GM12878 (cell line): Measurements from ENCODE around the gene DHRS9. TPM values are rescaled to one million over a fixed set of nuclear protein-coding genes. Genes with fewer than 3 reads are reported as not detected.

Experiments
- ATAC-seq: fragments of 200-7000 bp; cut with Tn5 transposase; 3 replicates; pipeline ENCODE4 v1.9.1; 2020; ENCODE audit warnings: mild to moderate bottlenecking, moderate library complexity
- BruUV-seq: library from RNA; stranded (reverse); fragments of 400-500 nt; replicated peaks from 2 replicates; lab custom pipeline; 2021; lab: Mats Ljungman, UMichigan
- CTCF ChIA-PET: fragments of 300-600 bp; sonication (Branson Sonifier 250); formaldehyde crosslinking; extraction: SDS; loops from one replicate; lab custom pipeline; 2021; ENCODE audit warnings: inconsistent platforms; lab: Yijun Ruan, JAX
- POLR2A ChIA-PET: fragments of 350-600 bp; formaldehyde crosslinking; extraction: SDS; loops from one replicate; lab custom pipeline; 2021; ENCODE audit warnings: inconsistent platforms; lab: Charles Lee
- RAD21 ChIA-PET: fragments of 300-600 bp; sonication (Branson Sonifier 250); formaldehyde crosslinking; loops from one replicate; lab custom pipeline; 2023; ENCODE audit warnings: antibody characterized with exemption; ENCODE audit not compliant: unreplicated experiment; lab: Charles Lee
- SMC1A ChIA-PET: fragments of 300-600 bp; sonication (Branson Sonifier 250); formaldehyde crosslinking; loops from one replicate; lab custom pipeline; 2023; ENCODE audit not compliant: unreplicated experiment, uncharacterized antibody; lab: Charles Lee
- DNase-seq: peaks from one replicate; pipeline ENCODE4 v3.0.0-alpha.2; 2011; ENCODE audit warnings: low read depth, low spot score
- FAIRE-seq: peaks from 3 replicates; lab custom pipeline; 2011; peaks lifted over from hg19 to GRCh38; lab: Jason Lieb, UNC
- H2AFZ ChIP-seq: 2 replicates; pipeline ENCODE4 v1.6.0; 2011; ENCODE audit warnings: low read depth, low read length, control low read depth; ENCODE audit not compliant: control insufficient read depth
- H3K27ac ChIP-seq: 2 replicates; pipeline ENCODE4 v1.5.1; 2011; ENCODE audit warnings: control low read depth; ENCODE audit not compliant: control insufficient read depth, insufficient read depth
- H3K27me3 ChIP-seq, 2 experiments: replicated peaks in 1 of 2; 2 replicates each; pipeline versions ENCODE4 v1.6.0 to v1.6.1; 2011; ENCODE audit warnings: low read length in 1 of 2; ENCODE audit not compliant: control insufficient read depth in 2 of 2, insufficient read depth in 2 of 2
- H3K36me3 ChIP-seq, 2 experiments: 2 replicates each; pipeline ENCODE4 v1.5.1; 2011; ENCODE audit warnings: low read length in 1 of 2; ENCODE audit not compliant: control insufficient read depth in 2 of 2, insufficient read depth in 2 of 2
- H3K4me1 ChIP-seq: 2 replicates; pipeline ENCODE4 v1.6.1; 2011; ENCODE audit warnings: mild to moderate bottlenecking, low read length, moderate library complexity, mixed read lengths; ENCODE audit not compliant: control insufficient read depth, insufficient read depth
- H3K4me2 ChIP-seq: 2 replicates; pipeline ENCODE4 v1.6.0; 2011; ENCODE audit warnings: control low read depth; ENCODE audit not compliant: control insufficient read depth, insufficient read depth
- H3K4me3 ChIP-seq: fragments of 200-600 bp; sonication (generic); 2 replicates; pipeline ENCODE4 v1.5.1; 2016
- H3K79me2 ChIP-seq: 2 replicates; pipeline ENCODE4 v1.6.0; 2011; ENCODE audit warnings: low read length; ENCODE audit not compliant: control insufficient read depth, insufficient read depth
- H3K9ac ChIP-seq: 2 replicates; pipeline ENCODE4 v1.8.0; 2011; ENCODE audit warnings: low read length, control low read depth, mixed read lengths; ENCODE audit not compliant: control insufficient read depth, insufficient read depth
- H3K9me3 ChIP-seq: replicated peaks from 3 replicates; pipeline ENCODE4 v1.5.1; 2011; ENCODE audit warnings: mild to moderate bottlenecking, low read length; ENCODE audit not compliant: control insufficient read depth, insufficient read depth
- H4K20me1 ChIP-seq: 2 replicates; pipeline ENCODE4 v1.6.0; 2011; ENCODE audit not compliant: control insufficient read depth, insufficient read depth
- BRCA1 ChIP-seq: IDR thresholded peaks from 2 replicates; pipeline ENCODE4 v1.6.1; 2011; ENCODE audit warnings: low read depth, low read length, improper control_type of control experiment
- EGR1 ChIP-seq, 2 experiments: IDR thresholded peaks; 1 replicate in 1 of 2; 2 replicates in 1 of 2; pipeline ENCODE4 v1.6.1; 2011 to 2012; ENCODE audit warnings: low read depth in 2 of 2, low read length in 2 of 2, borderline replicate concordance in 1 of 2, mild to moderate bottlenecking in 1 of 2, moderate library complexity in 1 of 2
- KDM1A ChIP-seq: fragments of 200-600 bp; sonication (generic); IDR thresholded peaks from 2 replicates; pipeline ENCODE4 v1.6.1; 2016; ENCODE audit warnings: borderline replicate concordance
- MEF2A ChIP-seq: IDR thresholded peaks from 2 replicates; pipeline ENCODE4 v1.6.1; 2011; ENCODE audit warnings: low read depth, mild to moderate bottlenecking, low read length, moderate library complexity; ENCODE audit not compliant: insufficient read depth
- NR2C1 ChIP-seq: fragments of 450-650 bp; IDR thresholded peaks from 2 replicates; pipeline ENCODE4 v1.6.1; 2017; ENCODE audit warnings: antibody characterized with exemption, mild to moderate bottlenecking, moderate library complexity
- RBBP5 ChIP-seq: fragments of 200-600 bp; sonication (generic); conservative IDR thresholded peaks from 2 replicates; pipeline ENCODE4 v1.6.1; 2016
- SPI1 ChIP-seq: IDR thresholded peaks from 2 replicates; pipeline ENCODE4 v1.6.1; 2011; ENCODE audit warnings: low read depth, mild to moderate bottlenecking, low read length, moderate library complexity, borderline replicate concordance; ENCODE audit not compliant: insufficient read depth
- SREBF1 ChIP-seq: IDR thresholded peaks from 2 replicates; pipeline ENCODE4 v1.6.1; 2012; ENCODE audit warnings: mild to moderate bottlenecking, low read length
- SREBF2 ChIP-seq: IDR thresholded peaks from 2 replicates; pipeline ENCODE4 v1.6.1; 2012; ENCODE audit warnings: mild to moderate bottlenecking, low read length
- SRF ChIP-seq, 2 experiments: IDR thresholded peaks; 2 replicates each; pipeline ENCODE4 v1.6.1; 2011; ENCODE audit warnings: low read depth in 2 of 2, low read length in 2 of 2, mild to moderate bottlenecking in 1 of 2, moderate library complexity in 1 of 2
- TCF12 ChIP-seq: IDR thresholded peaks from 2 replicates; pipeline ENCODE4 v1.6.1; 2011; ENCODE audit warnings: low read depth, mild to moderate bottlenecking, low read length
- TCF3 ChIP-seq: IDR thresholded peaks from 2 replicates; pipeline ENCODE4 v1.6.1; 2012; ENCODE audit warnings: low read depth, mild to moderate bottlenecking, low read length, borderline replicate concordance; ENCODE audit not compliant: insufficient read depth
- WRNIP1 ChIP-seq: IDR thresholded peaks from 2 replicates; pipeline ENCODE4 v1.6.1; 2011; ENCODE audit warnings: low read depth, low read length, improper control_type of control experiment, borderline replicate concordance
- WGBS: methylation state at CpG from one replicate; pipeline ENCODE4 v1.1.6; 2016; ENCODE audit warnings: low lambda C conversion rate; ENCODE audit not compliant: insufficient replicate concordance, insufficient coverage; ENCODE audit errors: missing lambda C conversion rate; 5-methylcytosine and 5-hydroxymethylcytosine counted together
- in situ Hi-C: fragments of 300-500 bp; cut with MboI; formaldehyde crosslinking; loops from 9 replicates; pipeline ENCODE4 v1.14.3; 2018; ENCODE audit warnings: mixed read lengths
- intact Hi-C: fragments of 100-400 bp; cut with micrococcal nuclease; formaldehyde crosslinking; loops from one replicate; pipeline ENCODE4 v1.14.2; 2022; ENCODE audit not compliant: unreplicated experiment
- polyA plus RNA-seq, 11 experiments: library from polyadenylated mRNA; depleted of rRNA in 4 of 11; unstranded in 6 of 11; stranded (reverse) in 5 of 11; fragments of >200 nt; fragmentation: Nextera tagmentation in 4 of 11; fragmentation: Illumina TruSeq in 1 of 11; extraction: Ambion mirVana in 4 of 11; extraction: Trizol in 1 of 11; gene quantifications; 1 replicate in 1 of 11; 2 replicates in 10 of 11; pipeline versions ENCODE4 v1.2.1 to v1.2.3, GENCODE V29; 2011 to 2016; ENCODE audit warnings: inconsistent platforms in 2 of 11, missing spikeins in 2 of 11, low read depth in 1 of 11
- total RNA-seq, 4 experiments: library from RNA; depleted of rRNA in 3 of 4; stranded (reverse); fragments of >200 nt in 3 of 4; fragmentation: Illumina TruSeq in 1 of 4; extraction: Trizol in 1 of 4; gene quantifications; 2 replicates each; pipeline versions ENCODE4 v1.2.1 to v1.2.3, GENCODE V29; 2013 to 2021
- TF ChIP-seq, protein P1 (sequence below): fragments of 450-650 bp; IDR thresholded peaks from 2 replicates; pipeline ENCODE4 v1.6.1; 2017; ENCODE audit warnings: mild to moderate bottlenecking, moderate library complexity
- TF ChIP-seq, protein P2 (sequence below): IDR thresholded peaks from 2 replicates; pipeline ENCODE4 v1.6.1; 2012; ENCODE audit warnings: low read depth, low read length, improper control_type of control experiment
- TF ChIP-seq, protein P3 (sequence below), 3 experiments: IDR thresholded peaks in 2 of 3; conservative IDR thresholded peaks in 1 of 3; 2 replicates each; pipeline ENCODE4 v1.5.1; 2011; ENCODE audit warnings: low read depth in 3 of 3, low read length in 3 of 3, mild to moderate bottlenecking in 3 of 3, control low read depth in 2 of 3, moderate library complexity in 2 of 3, inconsistent platforms in 1 of 3, mixed read lengths in 1 of 3; ENCODE audit not compliant: control insufficient read depth in 2 of 3, insufficient read depth in 1 of 3; ENCODE audit errors: extremely low read depth in 1 of 3

DHRS9 gene
- total and polyA plus RNA-seq, 10 of the 15 experiments (the other 5 are each of a cell fraction or from before 2014, with no cell fraction given) = 0.09 to 0.34 (median 0.13) TPM; not detected in 5

DNA sequence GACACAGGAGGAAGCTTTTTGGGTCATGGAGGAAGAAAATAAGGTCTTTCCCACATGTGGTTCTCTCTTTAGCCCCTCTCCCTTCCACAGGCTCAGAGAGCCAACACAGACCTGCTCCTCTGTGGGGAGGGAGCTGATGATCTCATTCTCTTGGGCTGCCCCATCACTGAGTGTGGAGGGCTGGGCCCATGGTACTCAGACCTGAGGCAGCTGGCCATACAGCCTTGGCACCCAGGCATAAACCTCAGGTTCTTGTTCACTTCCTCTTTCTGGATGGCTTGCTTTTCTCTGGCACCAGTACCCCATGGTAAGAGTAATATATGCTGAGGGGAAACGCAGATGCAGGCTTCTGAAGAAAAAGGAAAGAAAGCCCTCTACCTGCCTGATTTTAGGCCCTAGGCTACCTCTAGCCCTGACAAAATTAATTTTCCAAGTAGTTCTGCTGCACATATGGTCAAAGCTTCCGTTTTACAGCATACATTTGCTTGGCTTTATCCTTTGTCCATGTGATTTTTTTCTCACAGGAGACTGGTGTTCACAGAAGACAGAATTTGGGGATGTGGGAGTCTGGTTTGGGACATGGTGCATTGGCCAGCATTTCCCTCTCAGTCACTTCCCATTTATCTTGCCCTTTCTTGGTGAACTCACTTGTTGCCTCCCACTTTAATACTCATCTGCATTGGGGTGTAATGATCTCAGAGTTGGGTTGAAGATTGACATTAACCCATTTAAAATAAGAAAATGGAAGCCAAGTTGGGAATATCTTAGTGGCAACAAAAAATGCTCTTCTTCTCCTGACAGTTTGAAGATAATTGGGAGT is 11.1 kb downstream of the DHRS9 start:
- no peak overlapping the region for H2AFZ ChIP-seq
- H3K27me3 ChIP-seq = no peaks in the 10 kb centered on the region
- CTCF ChIA-PET = no interaction called here
- H3K36me3 ChIP-seq = no peaks in the 10 kb centered on the region
- no peak overlapping the region for H3K4me2 ChIP-seq
- intact Hi-C loops = no loop called here
- peaks cover 8% of the 10 kb centered on the region for H3K4me1 ChIP-seq
- RAD21 ChIA-PET = no interaction called here
- H4K20me1 ChIP-seq = no peaks in the 10 kb centered on the region
- POLR2A ChIA-PET = no interaction called here
- no peaks in the 10 kb centered on the region for H3K9me3 ChIP-seq
- no peaks in the 10 kb centered on the region for H3K79me2 ChIP-seq
- FAIRE-seq = no peak
- WGBS = 29% methylated on average over 2 of the region's 2 CpGs
- peak; percentile 91 for ATAC-seq
- BruUV-seq = no TSS peak
- H3K4me3 ChIP-seq = no peak overlapping the region
- no peak overlapping the region for H3K9ac ChIP-seq
- SMC1A ChIA-PET = no interaction called here
- DNase-seq = peak; percentile 20
- no peak overlapping the region for H3K27ac ChIP-seq
- in situ Hi-C loops = no loop called here
- no peak for TF ChIP-seq MEF2A
- TF ChIP-seq SREBF2 = no peak
- TF ChIP-seq EGR1 (IDR thresholded peaks at IDR 0.05; ENCODE audit: borderline replicate concordance in 1 of 2, low read depth in 2 of 2, low read length in 2 of 2) = no peak
- no peak for TF ChIP-seq KDM1A
- TF ChIP-seq SREBF1 = no peak
- peak; percentile 85 for TF ChIP-seq SPI1
- no peak for TF ChIP-seq RBBP5
- no peak for TF ChIP-seq TCF12
- no peak for TF ChIP-seq BRCA1
- TF ChIP-seq SRF (IDR thresholded peaks at IDR 0.05; ENCODE audit: low read depth in 2 of 2, low read length in 2 of 2) = peak; percentile 62 to 80; a peak in 3 of 4 replicates
- TF ChIP-seq, protein P1, sequence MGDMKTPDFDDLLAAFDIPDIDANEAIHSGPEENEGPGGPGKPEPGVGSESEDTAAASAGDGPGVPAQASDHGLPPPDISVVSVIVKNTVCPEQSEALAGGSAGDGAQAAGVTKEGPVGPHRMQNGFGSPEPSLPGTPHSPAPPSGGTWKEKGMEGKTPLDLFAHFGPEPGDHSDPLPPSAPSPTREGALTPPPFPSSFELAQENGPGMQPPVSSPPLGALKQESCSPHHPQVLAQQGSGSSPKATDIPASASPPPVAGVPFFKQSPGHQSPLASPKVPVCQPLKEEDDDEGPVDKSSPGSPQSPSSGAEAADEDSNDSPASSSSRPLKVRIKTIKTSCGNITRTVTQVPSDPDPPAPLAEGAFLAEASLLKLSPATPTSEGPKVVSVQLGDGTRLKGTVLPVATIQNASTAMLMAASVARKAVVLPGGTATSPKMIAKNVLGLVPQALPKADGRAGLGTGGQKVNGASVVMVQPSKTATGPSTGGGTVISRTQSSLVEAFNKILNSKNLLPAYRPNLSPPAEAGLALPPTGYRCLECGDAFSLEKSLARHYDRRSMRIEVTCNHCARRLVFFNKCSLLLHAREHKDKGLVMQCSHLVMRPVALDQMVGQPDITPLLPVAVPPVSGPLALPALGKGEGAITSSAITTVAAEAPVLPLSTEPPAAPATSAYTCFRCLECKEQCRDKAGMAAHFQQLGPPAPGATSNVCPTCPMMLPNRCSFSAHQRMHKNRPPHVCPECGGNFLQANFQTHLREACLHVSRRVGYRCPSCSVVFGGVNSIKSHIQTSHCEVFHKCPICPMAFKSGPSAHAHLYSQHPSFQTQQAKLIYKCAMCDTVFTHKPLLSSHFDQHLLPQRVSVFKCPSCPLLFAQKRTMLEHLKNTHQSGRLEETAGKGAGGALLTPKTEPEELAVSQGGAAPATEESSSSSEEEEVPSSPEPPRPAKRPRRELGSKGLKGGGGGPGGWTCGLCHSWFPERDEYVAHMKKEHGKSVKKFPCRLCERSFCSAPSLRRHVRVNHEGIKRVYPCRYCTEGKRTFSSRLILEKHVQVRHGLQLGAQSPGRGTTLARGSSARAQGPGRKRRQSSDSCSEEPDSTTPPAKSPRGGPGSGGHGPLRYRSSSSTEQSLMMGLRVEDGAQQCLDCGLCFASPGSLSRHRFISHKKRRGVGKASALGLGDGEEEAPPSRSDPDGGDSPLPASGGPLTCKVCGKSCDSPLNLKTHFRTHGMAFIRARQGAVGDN = no peak
- TF ChIP-seq, protein P2, sequence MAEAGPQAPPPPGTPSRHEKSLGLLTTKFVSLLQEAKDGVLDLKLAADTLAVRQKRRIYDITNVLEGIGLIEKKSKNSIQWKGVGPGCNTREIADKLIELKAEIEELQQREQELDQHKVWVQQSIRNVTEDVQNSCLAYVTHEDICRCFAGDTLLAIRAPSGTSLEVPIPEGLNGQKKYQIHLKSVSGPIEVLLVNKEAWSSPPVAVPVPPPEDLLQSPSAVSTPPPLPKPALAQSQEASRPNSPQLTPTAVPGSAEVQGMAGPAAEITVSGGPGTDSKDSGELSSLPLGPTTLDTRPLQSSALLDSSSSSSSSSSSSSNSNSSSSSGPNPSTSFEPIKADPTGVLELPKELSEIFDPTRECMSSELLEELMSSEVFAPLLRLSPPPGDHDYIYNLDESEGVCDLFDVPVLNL = no peak
- TF ChIP-seq, protein P3, sequence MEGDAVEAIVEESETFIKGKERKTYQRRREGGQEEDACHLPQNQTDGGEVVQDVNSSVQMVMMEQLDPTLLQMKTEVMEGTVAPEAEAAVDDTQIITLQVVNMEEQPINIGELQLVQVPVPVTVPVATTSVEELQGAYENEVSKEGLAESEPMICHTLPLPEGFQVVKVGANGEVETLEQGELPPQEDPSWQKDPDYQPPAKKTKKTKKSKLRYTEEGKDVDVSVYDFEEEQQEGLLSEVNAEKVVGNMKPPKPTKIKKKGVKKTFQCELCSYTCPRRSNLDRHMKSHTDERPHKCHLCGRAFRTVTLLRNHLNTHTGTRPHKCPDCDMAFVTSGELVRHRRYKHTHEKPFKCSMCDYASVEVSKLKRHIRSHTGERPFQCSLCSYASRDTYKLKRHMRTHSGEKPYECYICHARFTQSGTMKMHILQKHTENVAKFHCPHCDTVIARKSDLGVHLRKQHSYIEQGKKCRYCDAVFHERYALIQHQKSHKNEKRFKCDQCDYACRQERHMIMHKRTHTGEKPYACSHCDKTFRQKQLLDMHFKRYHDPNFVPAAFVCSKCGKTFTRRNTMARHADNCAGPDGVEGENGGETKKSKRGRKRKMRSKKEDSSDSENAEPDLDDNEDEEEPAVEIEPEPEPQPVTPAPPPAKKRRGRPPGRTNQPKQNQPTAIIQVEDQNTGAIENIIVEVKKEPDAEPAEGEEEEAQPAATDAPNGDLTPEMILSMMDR (IDR thresholded peaks at IDR 0.05 in 2 of 3, conservative IDR thresholded peaks at IDR 0.05 in 1 of 3; ENCODE audit: control insufficient read depth in 2 of 3, extremely low read depth in 1 of 3, insufficient read depth in 1 of 3, low read depth in 3 of 3, low read length in 3 of 3) = no peak
- no peak for TF ChIP-seq NR2C1
- no peak for TF ChIP-seq WRNIP1
- TF ChIP-seq TCF3 = no peak
